ENCODE measurements around the gene PABPC3.
A peak's percentile ranks its signal among the peaks of the same experiment; 100 is the strongest.

Gene PABPC3

DNA sequence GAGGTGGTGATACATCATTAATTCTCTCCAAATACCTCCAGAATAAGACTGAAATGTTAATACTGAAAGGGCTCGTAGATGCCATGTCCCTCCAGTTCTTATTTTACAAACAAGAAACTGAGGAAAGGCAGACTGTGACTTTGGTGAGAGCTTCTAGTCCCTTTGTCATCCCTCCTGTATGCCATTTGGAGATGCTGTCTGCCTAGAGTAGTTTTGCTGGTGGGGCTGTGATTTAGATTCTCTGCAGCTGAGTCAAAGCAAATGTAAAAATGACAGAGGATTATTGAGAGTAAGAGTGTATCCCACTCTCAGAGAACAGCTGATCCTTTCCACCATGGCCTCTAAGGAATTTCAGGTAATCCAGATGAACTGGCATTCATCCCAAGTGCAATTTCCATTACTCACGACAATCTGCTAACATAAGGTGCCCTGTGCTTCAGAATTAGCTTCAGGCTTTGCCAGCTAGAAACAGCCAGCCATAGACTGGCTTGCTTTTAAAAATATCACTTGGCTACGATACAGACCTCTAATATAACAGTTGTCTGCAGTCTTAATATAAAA, 16.8 kb downstream of the PABPC3 start:
- DNase-seq: no peak

DNA sequence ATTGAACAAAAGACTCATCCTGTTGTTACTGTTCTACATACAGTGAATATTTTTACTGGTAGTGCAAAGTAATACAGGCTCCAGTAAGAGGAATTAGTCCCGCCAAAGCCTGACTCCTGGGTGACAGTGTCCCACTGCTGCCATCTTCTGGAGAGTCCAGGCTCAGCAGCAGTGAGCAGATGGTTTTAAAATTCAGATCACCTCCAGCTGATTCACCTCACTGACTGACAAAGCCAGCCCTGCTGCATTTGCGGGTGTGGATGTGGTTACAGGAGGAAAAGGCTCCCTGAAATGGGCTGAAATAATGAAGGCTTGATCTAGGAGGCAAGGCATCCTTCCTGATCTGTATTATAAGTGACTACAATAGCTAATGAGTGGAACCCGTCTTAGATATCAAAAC, 18.3 kb downstream of the PABPC3 start:
- peak; percentile 33 for DNase-seq

DNA sequence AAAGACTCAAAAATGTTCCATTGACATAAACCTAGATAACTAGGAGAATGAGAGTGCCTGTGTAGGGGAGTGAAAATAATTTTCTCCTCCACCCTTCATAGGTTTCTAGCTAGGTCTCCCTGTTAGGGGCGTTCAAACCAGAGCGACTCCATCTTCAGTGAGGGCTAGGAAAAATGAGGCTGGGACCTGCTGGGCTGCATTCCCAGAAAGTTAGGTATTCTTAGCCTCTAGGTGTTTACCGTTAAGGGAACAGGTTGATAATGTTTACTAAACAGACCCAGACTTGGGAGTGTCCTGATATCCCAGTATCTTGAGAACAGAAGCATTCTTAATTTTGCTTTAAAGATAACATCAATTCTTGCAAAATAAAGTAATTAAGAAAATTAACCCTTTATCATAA, 20.1 kb downstream of the PABPC3 start:
- no peak for DNase-seq

DNA sequence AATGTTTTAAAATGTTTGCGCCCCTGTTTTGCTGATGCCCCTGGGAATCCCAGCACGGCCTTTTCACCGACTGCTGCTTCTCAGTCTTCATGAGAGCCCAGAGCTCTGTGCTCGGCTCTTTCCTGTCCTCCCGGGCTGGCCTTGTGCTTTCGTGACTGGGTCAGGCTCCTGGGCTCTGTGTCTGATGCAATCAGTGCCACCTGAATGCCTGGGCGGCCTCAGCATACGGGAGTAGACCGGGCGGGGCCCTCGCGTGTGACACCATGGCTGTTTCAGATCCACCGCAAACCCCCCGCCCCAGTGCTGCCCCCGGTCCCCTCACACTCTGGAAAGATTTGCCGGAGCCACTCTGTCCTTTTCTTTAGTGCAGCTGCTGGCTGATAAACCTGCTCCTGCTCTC, 21.4 kb downstream of the PABPC3 start:
- no peak for DNase-seq

DNA sequence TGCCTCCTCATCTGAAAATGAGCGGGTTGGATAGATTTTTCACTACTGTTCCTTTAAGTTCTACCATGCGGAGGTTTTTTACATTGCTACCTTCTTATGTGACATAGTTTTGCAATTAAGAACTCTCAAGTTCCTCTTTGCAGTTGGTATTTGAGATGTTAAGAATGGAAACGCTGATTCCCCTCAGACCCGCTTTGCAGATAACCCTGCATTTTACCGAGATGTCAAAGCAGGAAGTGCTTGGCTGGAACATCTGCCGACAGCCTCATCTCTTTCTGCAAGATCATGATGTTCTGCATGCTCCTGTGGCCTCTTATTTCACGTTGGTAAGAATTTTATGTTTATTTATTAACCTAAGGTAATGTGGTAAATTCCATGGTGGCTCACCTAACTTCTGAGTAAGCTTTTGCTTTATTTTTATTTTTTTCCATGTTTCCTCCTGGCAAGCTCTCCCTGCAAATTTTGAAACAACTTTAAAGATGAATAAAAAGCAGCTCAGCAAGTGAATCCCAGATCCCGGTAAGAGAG, 22.5 kb downstream of the PABPC3 start:
- DNase-seq: no peak

DNA sequence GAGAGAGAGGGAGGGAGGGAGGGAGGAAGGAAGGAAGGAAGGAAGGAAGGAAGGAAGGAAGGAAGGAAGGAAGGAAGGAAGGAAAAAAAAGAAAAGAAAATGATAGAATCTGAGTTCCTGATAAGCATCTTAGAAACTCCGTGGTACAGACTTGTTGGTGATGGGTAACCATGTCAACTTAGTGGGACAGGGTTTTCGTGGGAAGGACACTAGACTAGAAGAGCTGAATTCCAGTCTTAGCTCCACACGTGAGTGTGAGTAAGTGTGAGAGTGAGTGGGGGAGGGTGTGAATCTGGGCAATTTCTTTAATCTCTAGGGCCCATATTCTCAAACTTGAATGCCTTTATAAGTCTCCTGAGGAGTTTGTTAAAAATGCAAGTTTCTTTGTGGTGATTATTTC, 35.0 kb downstream of the PABPC3 start:
- DNase-seq: no peak

DNA sequence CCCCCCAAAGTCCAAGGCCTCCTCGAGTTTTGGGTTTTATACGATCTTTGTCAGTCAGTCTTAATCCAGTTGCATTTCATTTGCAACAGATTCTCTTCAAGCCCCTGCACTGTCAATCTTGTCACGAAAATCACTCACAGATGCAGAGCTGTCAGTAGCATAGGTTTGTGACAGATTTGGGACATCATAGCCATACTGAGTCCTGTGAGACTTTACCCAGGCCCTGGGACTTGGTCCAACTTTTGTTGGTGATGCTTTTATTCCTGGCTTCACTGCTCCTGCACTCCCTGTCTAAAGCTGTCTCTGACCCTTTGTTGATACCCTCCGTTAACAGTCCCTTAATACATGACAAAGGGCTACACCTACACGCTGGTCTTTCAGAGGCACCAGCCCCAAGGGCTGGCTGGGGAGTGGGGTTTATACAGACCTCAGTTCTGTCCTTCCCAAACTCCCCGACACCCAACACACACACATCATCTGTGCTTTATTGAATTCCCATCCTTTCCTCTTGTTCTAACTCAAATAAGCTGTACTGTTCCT, 36.0 kb downstream of the PABPC3 start:
- DNase-seq: no peak

DNA sequence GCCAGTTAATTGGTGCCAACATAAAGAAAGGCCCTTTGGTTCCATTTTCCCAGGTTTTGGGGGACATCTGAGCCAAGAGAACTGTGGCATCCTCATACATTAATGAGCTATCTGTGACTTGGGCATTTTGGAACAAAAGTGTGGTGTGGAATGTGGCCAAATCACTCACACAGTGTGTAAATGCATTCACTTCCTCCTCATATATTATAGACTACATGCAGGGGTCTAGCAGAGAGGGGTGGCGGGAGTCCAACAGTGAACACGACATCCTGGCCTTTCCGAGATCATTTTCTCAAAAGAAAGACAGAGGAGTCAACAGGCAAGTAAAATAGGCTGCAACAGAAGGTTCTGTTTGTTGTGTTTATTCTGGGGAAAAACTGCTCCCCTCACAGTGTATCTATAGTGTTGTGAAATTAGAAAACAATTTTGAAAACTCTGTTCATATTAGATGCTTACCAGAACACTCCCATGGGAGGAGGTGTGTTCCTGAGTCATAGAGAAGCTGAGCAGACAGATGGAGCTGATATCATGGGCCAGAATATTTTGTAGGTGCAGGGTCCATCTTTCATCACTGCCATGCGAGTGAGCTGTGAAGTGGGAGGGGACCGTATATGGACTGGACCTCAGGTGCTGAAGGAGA, 36.9 kb downstream of the PABPC3 start:
- DNase-seq: no peak

DNA sequence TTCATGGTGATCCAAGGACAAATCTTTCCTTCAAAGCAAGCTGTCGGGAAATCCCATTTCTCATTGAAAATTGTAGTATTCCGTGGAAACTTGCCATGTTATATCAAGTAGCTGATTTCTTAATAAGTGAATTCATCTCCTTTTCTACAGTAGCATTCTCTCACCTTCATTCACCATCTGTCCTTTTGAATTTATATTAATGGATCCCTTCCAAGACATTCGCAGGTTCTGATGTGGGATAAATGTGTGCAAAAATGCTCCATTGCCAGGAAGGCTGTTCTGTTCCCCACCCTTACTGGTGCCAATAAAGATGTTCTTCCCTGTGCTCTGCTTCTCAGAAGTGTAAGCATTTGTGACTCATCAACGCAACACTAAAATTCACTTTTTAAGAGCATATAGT, 40.0 kb downstream of the PABPC3 start:
- DNase-seq: no peak

DNA sequence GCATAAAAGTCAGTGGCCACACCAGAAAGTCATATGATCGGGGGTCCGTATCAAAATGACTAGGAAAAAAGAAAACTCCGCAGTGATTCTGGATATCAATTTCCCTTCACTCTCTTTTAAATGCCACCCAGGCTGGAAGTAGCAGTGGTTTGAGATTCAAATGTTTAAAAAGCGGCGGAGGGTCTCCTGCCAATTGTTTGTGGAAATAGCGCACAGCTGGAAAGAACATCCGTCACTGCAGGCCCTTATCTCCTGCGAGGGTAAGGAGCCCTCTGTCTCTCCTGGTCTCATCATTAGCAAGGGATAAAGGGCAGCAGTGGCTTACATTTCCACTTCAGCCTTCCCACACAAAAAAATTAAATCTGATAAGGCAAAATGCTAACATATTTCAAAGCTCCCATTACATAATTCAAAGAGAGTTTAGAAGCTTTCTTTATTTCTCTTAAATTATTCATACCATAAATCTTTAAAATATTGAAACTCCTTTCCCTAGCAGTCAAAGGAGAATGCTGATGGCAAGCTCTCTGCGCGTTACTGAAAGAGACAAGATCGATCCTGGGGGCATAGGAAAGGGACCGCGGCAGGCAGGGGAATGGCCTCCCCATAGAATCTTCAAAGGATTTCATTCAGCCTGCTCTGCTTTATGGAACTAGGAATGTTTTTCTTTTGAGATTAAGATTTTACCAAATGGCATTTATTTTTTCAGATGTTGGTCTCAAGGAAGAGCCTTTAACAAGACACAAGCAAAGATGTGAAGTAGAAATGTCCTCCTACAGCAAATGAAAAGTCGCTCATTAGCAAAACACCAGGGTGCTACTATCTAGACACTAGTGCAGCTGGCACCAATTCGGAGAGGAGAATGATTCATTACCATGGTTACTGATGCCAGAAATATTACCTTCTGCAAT, 41.2 kb downstream of the PABPC3 start:
- no peak for DNase-seq

DNA sequence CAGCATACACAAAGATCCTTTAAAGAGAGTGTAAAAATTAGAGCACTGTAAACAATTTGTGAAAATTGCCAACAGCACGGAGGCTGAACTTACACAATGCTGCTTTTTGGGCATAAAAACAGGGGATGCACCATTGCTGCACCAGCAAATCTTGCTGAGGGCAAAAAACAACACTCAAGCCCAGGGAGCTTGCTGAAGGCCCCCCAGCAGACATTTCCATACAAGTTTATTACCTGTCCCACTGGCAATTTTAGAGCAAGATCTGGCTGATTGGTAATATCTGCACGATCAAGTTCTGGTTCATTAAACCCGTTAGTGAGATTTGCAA, 41.8 kb downstream of the PABPC3 start:
- no peak for DNase-seq

DNA sequence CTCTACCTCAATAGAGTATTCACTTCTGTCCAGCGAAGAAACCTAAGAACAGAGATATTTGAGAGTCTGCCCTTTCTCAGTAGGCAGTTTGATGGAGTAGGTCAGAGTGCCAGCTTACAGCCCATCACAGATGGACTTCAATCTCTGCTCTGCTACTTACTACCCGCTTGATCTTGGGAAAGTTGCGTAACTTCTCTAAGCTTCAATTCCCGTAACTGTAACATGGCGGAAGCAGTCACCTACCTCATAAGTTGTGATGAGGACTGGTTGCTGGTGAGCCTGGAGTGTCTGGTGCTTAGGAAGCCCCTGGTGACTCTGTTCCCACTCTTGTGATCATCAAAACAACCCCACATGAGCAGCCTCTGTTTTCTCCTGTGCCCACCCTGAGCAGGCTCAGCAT, 45.1 kb downstream of the PABPC3 start:
- DNase-seq: no peak

DNA sequence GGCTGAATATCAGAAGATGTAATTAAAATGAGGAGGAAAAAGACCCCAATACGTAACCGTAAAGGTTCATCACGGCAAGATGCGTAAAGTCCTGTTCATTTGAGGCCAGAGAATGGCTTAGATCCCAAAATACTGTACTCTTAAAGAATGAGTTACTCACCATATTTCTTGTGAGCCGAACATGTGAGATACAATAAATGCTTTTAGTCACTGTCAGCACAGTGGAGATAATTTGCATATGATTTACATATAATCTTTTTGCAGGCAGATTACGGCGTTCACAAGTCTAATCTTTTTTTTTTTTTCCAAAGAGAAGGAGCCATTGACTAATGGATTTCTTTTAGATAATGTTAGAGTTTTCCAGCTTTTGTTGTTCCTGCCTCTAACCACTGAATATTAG, 47.8 kb downstream of the PABPC3 start:
- no peak for DNase-seq

DNA sequence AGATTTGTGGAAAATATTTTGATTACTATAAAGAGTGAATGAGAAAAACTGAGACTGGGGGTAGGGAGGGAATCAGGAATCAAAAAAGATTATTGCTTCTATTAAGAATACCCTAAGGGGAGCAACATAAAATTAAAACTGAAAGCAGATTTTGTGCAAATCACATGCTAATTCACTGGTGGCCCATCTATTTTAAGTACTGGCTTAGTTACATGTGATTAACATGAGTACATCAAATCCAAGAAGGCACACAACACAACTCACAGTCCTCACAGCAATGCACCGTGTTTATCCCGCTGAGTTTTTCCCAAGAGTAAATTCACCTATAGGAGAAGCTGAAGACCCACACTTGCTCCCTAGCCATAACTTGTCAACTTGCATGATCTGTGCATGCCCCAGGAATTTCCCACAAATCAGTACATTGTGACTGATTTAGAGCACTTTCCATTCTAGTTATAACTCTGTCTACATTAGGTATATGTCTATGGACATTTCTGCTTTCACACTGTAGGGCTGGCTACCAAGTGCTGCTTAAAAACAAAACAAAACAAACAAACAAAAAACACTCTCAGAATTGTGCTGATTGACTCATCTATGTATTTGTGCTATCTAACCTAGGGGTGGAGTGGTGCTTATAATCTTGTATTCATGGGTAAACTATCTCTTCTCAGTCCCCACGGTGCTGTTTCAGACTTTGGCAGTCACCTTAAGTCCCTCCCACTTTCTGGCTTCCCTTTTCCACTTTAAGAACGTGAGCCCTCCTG, 51.9 kb downstream of the PABPC3 start:
- DNase-seq: no peak

DNA sequence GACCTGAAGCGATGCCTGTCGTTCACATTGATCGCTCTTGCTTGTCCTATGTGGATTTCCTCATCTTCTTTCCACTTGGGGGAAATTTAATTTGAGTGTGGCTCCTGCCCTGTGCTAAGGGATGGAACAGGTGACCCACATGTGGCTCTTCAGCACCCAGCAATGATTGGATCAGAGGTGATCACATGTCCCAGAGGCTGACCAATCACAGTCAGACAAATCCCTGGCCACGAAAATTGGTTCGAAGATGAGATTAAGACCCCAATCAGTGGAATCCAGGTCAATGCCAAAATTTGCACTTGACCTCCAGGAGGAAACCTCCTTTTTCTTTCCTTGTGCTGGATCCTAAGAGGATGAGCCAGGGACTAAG, 52.5 kb downstream of the PABPC3 start:
- no peak for DNase-seq
